DOHH2 (cell line): Measurements from ENCODE around the gene URI1.

Experiments used
- H3F3A ChIP-seq: fragments of 200-600 bp; sonication (generic), shearing (Covaris generic); 2 replicates; pipeline ENCODE4 v1.6.0; 2016; ENCODE audit warnings: antibody characterized with exemption, mild to moderate bottlenecking; ENCODE audit not compliant: control insufficient read depth, insufficient read depth
- H3K27ac ChIP-seq: fragments of 200-600 bp; sonication (generic); 2 replicates; pipeline ENCODE4 v1.5.1; 2014; ENCODE audit warnings: low read depth, mild to moderate bottlenecking, low read length, moderate library complexity
- H3K27me3 ChIP-seq: fragments of 200-600 bp; sonication (generic); 2 replicates; pipeline ENCODE4 v1.6.1; 2014; ENCODE audit warnings: mild to moderate bottlenecking, low read length, mixed read lengths; ENCODE audit not compliant: control insufficient read depth
- H3K36me3 ChIP-seq: fragments of 200-600 bp; sonication (generic); 2 replicates; pipeline ENCODE4 v1.6.1; 2014; ENCODE audit warnings: mild to moderate bottlenecking, low read length, moderate library complexity, mixed read lengths; ENCODE audit not compliant: control insufficient read depth
- H3K4me1 ChIP-seq: fragments of 200-600 bp; sonication (generic); 2 replicates; pipeline ENCODE4 v1.6.1; 2014; ENCODE audit warnings: mild to moderate bottlenecking, low read length, mixed read lengths; ENCODE audit not compliant: control insufficient read depth
- H3K4me2 ChIP-seq: fragments of 200-600 bp; sonication (generic); 2 replicates; pipeline ENCODE4 v1.6.0; 2014; ENCODE audit warnings: mild to moderate bottlenecking, low read length, moderate library complexity
- H3K4me3 ChIP-seq: fragments of 200-600 bp; sonication (generic); 2 replicates; pipeline ENCODE4 v1.5.1; 2014; ENCODE audit warnings: mild to moderate bottlenecking, low read length, mixed read lengths
- H3K79me2 ChIP-seq: fragments of 200-600 bp; sonication (generic); 2 replicates; pipeline ENCODE4 v1.6.1; 2014; ENCODE audit warnings: mild to moderate bottlenecking, low read length, mixed read lengths; ENCODE audit not compliant: control insufficient read depth
- H3K9me2 ChIP-seq: fragments of 200-600 bp; sonication (generic); replicated peaks from 2 replicates; pipeline ENCODE4 v1.6.1; 2014; ENCODE audit warnings: mild to moderate bottlenecking, low read length, mixed read lengths; ENCODE audit not compliant: control insufficient read depth
- H3K9me3 ChIP-seq: fragments of 200-600 bp; sonication (generic); 2 replicates; pipeline ENCODE4 v1.6.1; 2014; ENCODE audit warnings: antibody characterized with exemption, low read length, mixed read lengths; ENCODE audit not compliant: control insufficient read depth, insufficient read depth
- H4K20me1 ChIP-seq: fragments of 200-600 bp; sonication (generic); 2 replicates; pipeline ENCODE4 v1.6.0; 2014; ENCODE audit warnings: low read depth, mild to moderate bottlenecking, antibody characterized with exemption, low read length, moderate library complexity; ENCODE audit not compliant: control insufficient read depth, insufficient read depth
- EZH2phosphoT487 ChIP-seq: fragments of 200-600 bp; sonication (generic); IDR thresholded peaks from 2 replicates; pipeline ENCODE4 v1.6.1; 2017; ENCODE audit warnings: borderline replicate concordance, mild to moderate bottlenecking, antibody characterized with exemption, low read length, moderate library complexity, mixed read lengths
- TF ChIP-seq, protein P1 (sequence below): fragments of 200-600 bp; sonication (generic); IDR thresholded peaks from one replicate; pipeline ENCODE4 v1.5.1; 2014; ENCODE audit warnings: antibody characterized with exemption, mild to moderate bottlenecking, low read depth, low read length; ENCODE audit not compliant: poor library complexity, severe bottlenecking

Gene URI1

DNA sequence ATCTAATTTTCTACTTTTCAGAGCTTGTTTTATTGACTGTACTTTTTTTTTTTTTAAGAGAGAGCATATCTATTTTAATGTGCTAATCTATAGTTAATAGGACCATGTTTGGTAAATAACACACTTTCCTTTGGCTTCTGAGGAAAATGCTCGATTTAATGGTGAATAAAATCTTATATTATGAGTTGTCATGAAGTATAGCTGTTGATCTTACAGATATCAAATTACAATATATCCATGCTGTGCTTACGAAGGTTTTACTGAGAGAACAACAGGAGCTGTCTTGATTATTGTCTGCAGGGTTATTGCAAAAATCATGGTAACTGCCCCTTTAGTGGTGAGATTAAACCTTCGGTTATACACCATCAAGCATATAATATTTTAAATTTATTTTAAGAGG lies 29.6 kb downstream of the URI1 start:
- Histone ChIP-seq H3K4me1 (peaks cover 14% of the 10 kb centered on the region), H3K79me2 (peaks cover 96% of the 10 kb centered on the region), H3K4me2 (no peak overlapping the region), H3K9me2 (no peaks in the 10 kb centered on the region), H3K36me3 (0 out of 2 replicates have a peak, but pooled peaks cover 2% of the 10 kb centered on the region), H3K27ac (no peak overlapping the region), H3K9me3 (no peaks in the 10 kb centered on the region), H3F3A (no peaks in the 10 kb centered on the region; the same call in 1 of the 2 replicates), H3K27me3 (no peaks in the 10 kb centered on the region), H4K20me1 (peaks cover 31% of the 10 kb centered on the region), H3K4me3 (no peak overlapping the region)
- TF ChIP-seq, protein P1, sequence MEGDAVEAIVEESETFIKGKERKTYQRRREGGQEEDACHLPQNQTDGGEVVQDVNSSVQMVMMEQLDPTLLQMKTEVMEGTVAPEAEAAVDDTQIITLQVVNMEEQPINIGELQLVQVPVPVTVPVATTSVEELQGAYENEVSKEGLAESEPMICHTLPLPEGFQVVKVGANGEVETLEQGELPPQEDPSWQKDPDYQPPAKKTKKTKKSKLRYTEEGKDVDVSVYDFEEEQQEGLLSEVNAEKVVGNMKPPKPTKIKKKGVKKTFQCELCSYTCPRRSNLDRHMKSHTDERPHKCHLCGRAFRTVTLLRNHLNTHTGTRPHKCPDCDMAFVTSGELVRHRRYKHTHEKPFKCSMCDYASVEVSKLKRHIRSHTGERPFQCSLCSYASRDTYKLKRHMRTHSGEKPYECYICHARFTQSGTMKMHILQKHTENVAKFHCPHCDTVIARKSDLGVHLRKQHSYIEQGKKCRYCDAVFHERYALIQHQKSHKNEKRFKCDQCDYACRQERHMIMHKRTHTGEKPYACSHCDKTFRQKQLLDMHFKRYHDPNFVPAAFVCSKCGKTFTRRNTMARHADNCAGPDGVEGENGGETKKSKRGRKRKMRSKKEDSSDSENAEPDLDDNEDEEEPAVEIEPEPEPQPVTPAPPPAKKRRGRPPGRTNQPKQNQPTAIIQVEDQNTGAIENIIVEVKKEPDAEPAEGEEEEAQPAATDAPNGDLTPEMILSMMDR = no peak
- no peak for TF ChIP-seq EZH2phosphoT487

DNA sequence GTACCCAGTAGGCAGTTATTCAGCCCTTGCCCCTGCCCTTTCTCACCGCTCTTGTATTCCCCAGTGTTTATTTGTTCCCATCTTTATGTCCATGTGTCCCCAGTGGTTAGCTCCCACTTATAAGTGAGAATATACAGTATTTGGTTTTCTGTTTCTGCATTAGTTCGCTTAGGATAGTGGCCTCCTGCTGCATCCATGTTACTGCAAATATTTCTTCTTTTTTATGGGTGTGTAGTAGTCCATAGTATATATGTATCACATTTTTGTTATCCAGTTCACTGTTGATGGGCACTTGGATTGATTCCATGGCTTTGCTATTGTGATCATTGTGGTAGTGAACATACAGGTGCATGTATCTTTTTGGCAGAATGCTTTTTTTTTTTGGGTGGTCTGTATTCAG lies 32.7 kb downstream of the URI1 start:
- no peaks in the 10 kb centered on the region for H3K9me2 ChIP-seq
- H3K27me3 ChIP-seq = no peaks in the 10 kb centered on the region
- 0 out of 2 replicates have a peak, but pooled peaks cover 2% of the 10 kb centered on the region for H3K36me3 ChIP-seq
- peaks cover 98% of the 10 kb centered on the region for H3K79me2 ChIP-seq
- no peak overlapping the region for H3K4me3 ChIP-seq
- H3K9me3 ChIP-seq = no peaks in the 10 kb centered on the region
- H3F3A ChIP-seq = no peaks in the 10 kb centered on the region; the same call in 1 of the 2 replicates
- no peaks in the 10 kb centered on the region for H3K4me1 ChIP-seq
- peaks cover 8% of the 10 kb centered on the region; the same call in 1 of the 2 replicates for H4K20me1 ChIP-seq
- H3K4me2 ChIP-seq = no peak overlapping the region
- H3K27ac ChIP-seq = no peak overlapping the region
- TF ChIP-seq EZH2phosphoT487 = no peak
- TF ChIP-seq, protein P1 = no peak

DNA sequence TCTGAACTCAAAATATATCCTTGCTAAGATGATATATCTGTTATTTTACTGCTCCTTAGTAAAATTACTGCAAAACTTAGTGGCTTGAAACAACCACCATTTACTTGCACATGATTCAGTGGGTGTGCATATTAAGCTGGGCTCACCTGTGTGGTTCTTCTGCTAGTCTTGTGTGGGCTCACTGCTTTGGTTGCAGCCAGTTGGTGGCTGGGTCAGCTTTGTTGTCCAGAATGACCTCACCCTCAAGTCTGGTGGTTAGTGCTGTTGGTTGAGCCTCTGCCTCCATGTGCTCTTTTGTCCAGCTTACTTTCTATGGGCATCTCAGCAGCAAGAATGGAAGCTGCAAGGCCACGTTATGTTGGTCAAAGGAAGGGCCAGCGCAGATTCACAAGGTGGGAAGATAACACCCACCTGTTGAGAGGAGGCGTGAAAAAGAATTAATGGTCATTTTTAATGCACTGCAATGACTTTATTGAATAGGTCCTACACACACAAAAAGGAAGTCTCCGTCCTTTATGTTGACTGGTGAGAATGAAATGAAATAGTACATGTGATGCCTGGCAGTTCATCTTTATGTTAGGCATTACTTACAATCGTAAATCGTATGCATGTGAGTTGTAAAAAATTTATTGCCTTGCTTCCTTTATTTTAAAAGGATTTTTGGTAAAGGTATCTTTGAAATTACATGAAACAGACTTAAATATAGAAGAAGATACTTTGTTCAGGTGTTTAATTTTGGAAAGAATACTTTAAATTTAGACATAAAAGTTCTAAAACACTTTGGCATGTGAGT lies 34.3 kb downstream of the URI1 start:
- H3K27me3 ChIP-seq = no peaks in the 10 kb centered on the region
- H4K20me1 ChIP-seq = peaks cover 7% of the 10 kb centered on the region; the same call in 1 of the 2 replicates
- TF ChIP-seq, protein P1 = no peak
- TF ChIP-seq EZH2phosphoT487 = no peak

More for the DNA sequence above, 34.3 kb downstream of the URI1 start:
- H3K27ac ChIP-seq = no peak overlapping the region
- H3K9me2 ChIP-seq = no peaks in the 10 kb centered on the region
- no peak overlapping the region for H3K4me3 ChIP-seq
- H3K9me3 ChIP-seq = no peaks in the 10 kb centered on the region
- H3K79me2 ChIP-seq = peaks cover 96% of the 10 kb centered on the region
- H3K4me1 ChIP-seq = no peaks in the 10 kb centered on the region
- peaks cover 3% of the 10 kb centered on the region; the same call in 1 of the 2 replicates for H3F3A ChIP-seq
- no peak overlapping the region for H3K4me2 ChIP-seq
- 0 out of 2 replicates have a peak, but pooled peaks cover 2% of the 10 kb centered on the region for H3K36me3 ChIP-seq
